ENCODE data around the gene LZTFL1.

GRCh38 chr3:45794177-45794560 is 47.8 kb downstream of the LZTFL1 start:
- TF ChIP-seq, protein P1, sequence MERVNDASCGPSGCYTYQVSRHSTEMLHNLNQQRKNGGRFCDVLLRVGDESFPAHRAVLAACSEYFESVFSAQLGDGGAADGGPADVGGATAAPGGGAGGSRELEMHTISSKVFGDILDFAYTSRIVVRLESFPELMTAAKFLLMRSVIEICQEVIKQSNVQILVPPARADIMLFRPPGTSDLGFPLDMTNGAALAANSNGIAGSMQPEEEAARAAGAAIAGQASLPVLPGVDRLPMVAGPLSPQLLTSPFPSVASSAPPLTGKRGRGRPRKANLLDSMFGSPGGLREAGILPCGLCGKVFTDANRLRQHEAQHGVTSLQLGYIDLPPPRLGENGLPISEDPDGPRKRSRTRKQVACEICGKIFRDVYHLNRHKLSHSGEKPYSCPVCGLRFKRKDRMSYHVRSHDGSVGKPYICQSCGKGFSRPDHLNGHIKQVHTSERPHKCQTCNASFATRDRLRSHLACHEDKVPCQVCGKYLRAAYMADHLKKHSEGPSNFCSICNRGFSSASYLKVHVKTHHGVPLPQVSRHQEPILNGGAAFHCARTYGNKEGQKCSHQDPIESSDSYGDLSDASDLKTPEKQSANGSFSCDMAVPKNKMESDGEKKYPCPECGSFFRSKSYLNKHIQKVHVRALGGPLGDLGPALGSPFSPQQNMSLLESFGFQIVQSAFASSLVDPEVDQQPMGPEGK (CRISPR knock-in tag; IDR thresholded peaks at IDR 0.05; ENCODE audit: borderline replicate concordance): no peak
- TF ChIP-seq TOX (CRISPR knock-in tag; IDR thresholded peaks at IDR 0.05; ENCODE audit: borderline replicate concordance) (no peak), ZFP3 (CRISPR knock-in tag; IDR thresholded peaks at IDR 0.05) (no peak), ARNTL (CRISPR knock-in tag; IDR thresholded peaks at IDR 0.05; ENCODE audit: borderline replicate concordance, low read depth) (no peak), CREB5 (CRISPR knock-in tag; IDR thresholded peaks at IDR 0.05; ENCODE audit: low read depth) (no peak)
- TF ChIP-seq, protein P2, sequence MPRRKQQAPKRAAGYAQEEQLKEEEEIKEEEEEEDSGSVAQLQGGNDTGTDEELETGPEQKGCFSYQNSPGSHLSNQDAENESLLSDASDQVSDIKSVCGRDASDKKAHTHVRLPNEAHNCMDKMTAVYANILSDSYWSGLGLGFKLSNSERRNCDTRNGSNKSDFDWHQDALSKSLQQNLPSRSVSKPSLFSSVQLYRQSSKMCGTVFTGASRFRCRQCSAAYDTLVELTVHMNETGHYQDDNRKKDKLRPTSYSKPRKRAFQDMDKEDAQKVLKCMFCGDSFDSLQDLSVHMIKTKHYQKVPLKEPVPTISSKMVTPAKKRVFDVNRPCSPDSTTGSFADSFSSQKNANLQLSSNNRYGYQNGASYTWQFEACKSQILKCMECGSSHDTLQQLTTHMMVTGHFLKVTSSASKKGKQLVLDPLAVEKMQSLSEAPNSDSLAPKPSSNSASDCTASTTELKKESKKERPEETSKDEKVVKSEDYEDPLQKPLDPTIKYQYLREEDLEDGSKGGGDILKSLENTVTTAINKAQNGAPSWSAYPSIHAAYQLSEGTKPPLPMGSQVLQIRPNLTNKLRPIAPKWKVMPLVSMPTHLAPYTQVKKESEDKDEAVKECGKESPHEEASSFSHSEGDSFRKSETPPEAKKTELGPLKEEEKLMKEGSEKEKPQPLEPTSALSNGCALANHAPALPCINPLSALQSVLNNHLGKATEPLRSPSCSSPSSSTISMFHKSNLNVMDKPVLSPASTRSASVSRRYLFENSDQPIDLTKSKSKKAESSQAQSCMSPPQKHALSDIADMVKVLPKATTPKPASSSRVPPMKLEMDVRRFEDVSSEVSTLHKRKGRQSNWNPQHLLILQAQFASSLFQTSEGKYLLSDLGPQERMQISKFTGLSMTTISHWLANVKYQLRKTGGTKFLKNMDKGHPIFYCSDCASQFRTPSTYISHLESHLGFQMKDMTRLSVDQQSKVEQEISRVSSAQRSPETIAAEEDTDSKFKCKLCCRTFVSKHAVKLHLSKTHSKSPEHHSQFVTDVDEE (CRISPR knock-in tag; IDR thresholded peaks at IDR 0.05): no peak
